GM12873 (cell line): ENCODE data around the gene GALNT10.

Experiments used
- TF ChIP-seq, protein P1 (sequence below): IDR thresholded peaks from 2 replicates; pipeline ENCODE4 v1.5.1; 2012; ENCODE audit warnings: low read depth, mild to moderate bottlenecking, moderate library complexity, low read length, control low read depth; ENCODE audit not compliant: insufficient read depth; ENCODE audit errors: missing control alignments

GALNT10 gene

GRCh38 chr5:154370813-154371212 lies 180.3 kb downstream of the GALNT10 start:
- TF ChIP-seq, protein P1, sequence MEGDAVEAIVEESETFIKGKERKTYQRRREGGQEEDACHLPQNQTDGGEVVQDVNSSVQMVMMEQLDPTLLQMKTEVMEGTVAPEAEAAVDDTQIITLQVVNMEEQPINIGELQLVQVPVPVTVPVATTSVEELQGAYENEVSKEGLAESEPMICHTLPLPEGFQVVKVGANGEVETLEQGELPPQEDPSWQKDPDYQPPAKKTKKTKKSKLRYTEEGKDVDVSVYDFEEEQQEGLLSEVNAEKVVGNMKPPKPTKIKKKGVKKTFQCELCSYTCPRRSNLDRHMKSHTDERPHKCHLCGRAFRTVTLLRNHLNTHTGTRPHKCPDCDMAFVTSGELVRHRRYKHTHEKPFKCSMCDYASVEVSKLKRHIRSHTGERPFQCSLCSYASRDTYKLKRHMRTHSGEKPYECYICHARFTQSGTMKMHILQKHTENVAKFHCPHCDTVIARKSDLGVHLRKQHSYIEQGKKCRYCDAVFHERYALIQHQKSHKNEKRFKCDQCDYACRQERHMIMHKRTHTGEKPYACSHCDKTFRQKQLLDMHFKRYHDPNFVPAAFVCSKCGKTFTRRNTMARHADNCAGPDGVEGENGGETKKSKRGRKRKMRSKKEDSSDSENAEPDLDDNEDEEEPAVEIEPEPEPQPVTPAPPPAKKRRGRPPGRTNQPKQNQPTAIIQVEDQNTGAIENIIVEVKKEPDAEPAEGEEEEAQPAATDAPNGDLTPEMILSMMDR: no peak

GRCh38 chr5:154371687-154372086 lies 181.2 kb downstream of the GALNT10 start:
- TF ChIP-seq, protein P1: no peak

GRCh38 chr5:154372661-154373060 lies 182.1 kb downstream of the GALNT10 start:
- TF ChIP-seq, protein P1: no peak

DNA sequence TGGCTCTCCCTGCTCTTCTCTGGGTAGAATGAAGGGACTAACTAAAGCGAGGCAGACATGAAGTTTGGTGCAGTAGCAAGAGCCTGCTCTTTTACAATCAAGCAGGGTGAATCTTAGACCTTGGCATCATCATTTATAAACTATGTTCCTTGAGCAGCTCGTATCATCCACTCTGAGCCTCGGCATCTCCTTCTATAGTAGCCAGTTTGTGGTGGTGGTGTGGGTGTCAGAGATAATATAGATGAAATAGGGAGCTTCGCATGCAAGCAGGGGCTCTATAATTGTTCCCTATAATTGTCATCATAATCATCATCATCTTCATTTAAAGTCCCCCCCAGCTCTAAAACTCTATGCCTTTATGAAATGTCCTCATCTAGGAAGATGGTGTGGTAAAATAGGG lies 182.8 kb downstream of the GALNT10 start:
- TF ChIP-seq, protein P1: no peak

DNA sequence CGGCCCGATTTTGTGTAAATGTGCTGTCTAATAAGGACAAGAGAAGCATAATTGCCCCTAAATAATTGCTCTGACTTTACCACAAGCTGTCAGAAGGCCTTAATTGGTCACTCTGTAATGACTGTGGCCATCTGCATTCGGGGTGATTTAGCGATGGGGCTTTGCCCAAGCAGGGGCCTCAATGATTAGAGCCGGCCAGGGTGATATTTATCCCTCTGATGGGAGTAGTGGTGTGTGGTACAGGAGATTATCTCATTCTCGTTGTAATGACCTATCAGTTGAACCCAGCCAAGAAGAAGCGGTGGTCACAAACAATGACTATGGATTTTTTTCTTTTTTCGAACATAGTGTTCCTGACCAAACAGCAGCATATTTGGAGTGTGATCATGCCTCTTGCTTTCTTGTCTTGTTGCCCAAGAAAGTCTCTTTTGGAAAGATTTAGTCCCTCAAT lies 183.2 kb downstream of the GALNT10 start:
- TF ChIP-seq, protein P1: no peak

- TF ChIP-seq, protein P1: no peak
These were observed 183.7 kb downstream of the GALNT10 start for GRCh38 chr5:154374264-154374663.

DNA sequence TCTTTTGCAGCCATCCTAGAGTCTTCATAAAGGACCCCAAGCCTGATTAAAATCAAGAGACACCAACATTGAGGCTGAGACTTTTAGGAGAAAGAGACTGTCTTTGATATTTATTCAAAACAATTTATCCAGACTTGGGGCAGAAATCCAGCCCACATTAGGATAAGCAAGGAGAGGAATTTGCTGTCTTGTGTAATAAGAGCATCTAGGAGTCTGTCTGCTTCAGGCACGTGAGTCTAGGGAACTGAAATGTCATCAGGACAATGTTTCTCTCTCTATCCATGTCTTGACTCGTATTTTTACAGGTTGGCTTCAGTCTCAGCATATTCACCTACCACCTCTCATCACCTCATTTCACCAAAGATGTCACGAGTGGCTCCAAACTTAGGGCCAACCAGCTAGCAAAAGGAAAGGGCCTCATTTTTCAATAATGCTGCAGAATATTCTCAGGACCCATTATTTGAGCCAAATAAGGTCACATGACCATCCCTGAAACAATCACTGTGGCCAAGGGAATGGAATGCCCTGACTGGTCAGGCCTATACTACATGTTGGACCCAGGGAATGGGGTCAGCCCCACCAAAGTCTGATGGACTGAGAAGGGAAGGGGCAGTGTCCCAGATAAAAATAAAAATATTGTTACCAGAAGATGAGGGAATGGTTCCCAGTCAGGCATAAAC lies 184.9 kb downstream of the GALNT10 start:
- TF ChIP-seq, protein P1: no peak

- TF ChIP-seq, protein P1: no peak
These were observed 185.9 kb downstream of the GALNT10 start for GRCh38 chr5:154376481-154376880.
